GM18951 (cell line): ENCODE measurements around the gene GLIPR2.

Source experiments
- POLR2A ChIP-seq: IDR thresholded peaks from 4 replicates; pipeline ENCODE4 v1.6.1; 2011; ENCODE audit warnings: mild to moderate bottlenecking; ENCODE audit not compliant: insufficient read length, insufficient read depth; ENCODE audit errors: extremely low read depth
- in situ Hi-C: fragments of 300-500 bp; cut with MboI; formaldehyde crosslinking; loops from one replicate; pipeline ENCODE4 v1.12.0; 2022; ENCODE audit warnings: low sequenced_read_pairs, mixed read lengths, inconsistent platforms; ENCODE audit not compliant: unreplicated experiment

The GLIPR2 gene

GRCh38 chr9:36109071-36109470 lies 27.5 kb upstream of the GLIPR2 start:
- TF ChIP-seq POLR2A: no peak
- in situ Hi-C loops: no loop called here

GRCh38 chr9:36110434-36110833 lies 26.1 kb upstream of the GLIPR2 start:
- TF ChIP-seq POLR2A: no peak
- in situ Hi-C loops: no loop called here

- TF ChIP-seq POLR2A: no peak
- in situ Hi-C loops: no loop called here
Observed at GRCh38 chr9:36112516-36112915, 24.0 kb upstream of the GLIPR2 start.

- in situ Hi-C loops: no loop called here
- TF ChIP-seq POLR2A: no peak
Observed at GRCh38 chr9:36113999-36114398, 22.5 kb upstream of the GLIPR2 start.

GRCh38 chr9:36116593-36116992 lies 19.9 kb upstream of the GLIPR2 start:
- TF ChIP-seq POLR2A: no peak
- in situ Hi-C loops: no loop called here

- in situ Hi-C loops: no loop called here
- no peak for TF ChIP-seq POLR2A
Observed at GRCh38 chr9:36118201-36118600, 18.3 kb upstream of the GLIPR2 start.

- TF ChIP-seq POLR2A: no peak
- in situ Hi-C loops: no loop called here
Observed at GRCh38 chr9:36118706-36119105, 17.8 kb upstream of the GLIPR2 start.

GRCh38 chr9:36119476-36119875 lies 17.1 kb upstream of the GLIPR2 start:
- in situ Hi-C loops: no loop called here
- TF ChIP-seq POLR2A: no peak

- no peak for TF ChIP-seq POLR2A
- in situ Hi-C loops: no loop called here
Observed at GRCh38 chr9:36120705-36121104, 15.8 kb upstream of the GLIPR2 start.

GRCh38 chr9:36121971-36122370 lies 14.6 kb upstream of the GLIPR2 start:
- in situ Hi-C loops: no loop called here
- TF ChIP-seq POLR2A: no peak

GRCh38 chr9:36123515-36123914 lies 13.0 kb upstream of the GLIPR2 start:
- in situ Hi-C loops: no loop called here
- no peak for TF ChIP-seq POLR2A

- TF ChIP-seq POLR2A: no peak
- in situ Hi-C loops: no loop called here
Observed at GRCh38 chr9:36125062-36125855, 11.3 kb upstream of the GLIPR2 start.

- in situ Hi-C loops: no loop called here
- TF ChIP-seq POLR2A: no peak
Observed at GRCh38 chr9:36126016-36126730, 10.4 kb upstream of the GLIPR2 start.

GRCh38 chr9:36127652-36128244 lies 8.8 kb upstream of the GLIPR2 start:
- in situ Hi-C loops: no loop called here
- TF ChIP-seq POLR2A: no peak

- TF ChIP-seq POLR2A: no peak
- in situ Hi-C loops: no loop called here
Observed at GRCh38 chr9:36128349-36128748, 8.2 kb upstream of the GLIPR2 start.
